WTC11 (cell line): Measurements from ENCODE around the gene CLDND2. TPM values are rescaled to one million over a fixed set of nuclear protein-coding genes. Genes with fewer than 3 reads are reported as not detected.

ENCODE experiments used
- ATAC-seq: fragments of 200-7000 bp; cut with Tn5 transposase; 2 replicates; pipeline ENCODE4 v1.10.0; 2021; ENCODE audit warnings: mild to moderate bottlenecking, moderate library complexity
- CTCF ChIA-PET: fragments of 300-600 bp; sonication (Branson Sonifier 250); formaldehyde crosslinking; loops from one replicate; lab custom pipeline; 2021; ENCODE audit warnings: antibody characterized with exemption; lab: Charles Lee
- POLR2A ChIA-PET: fragments of 350-600 bp; sonication (Branson Sonifier 250); formaldehyde crosslinking; loops from one replicate; lab custom pipeline; 2021; ENCODE audit warnings: antibody characterized with exemption; lab: Charles Lee
- DNase-seq: peaks from one replicate; pipeline ENCODE4 v3.0.0; 2021; ENCODE audit warnings: low spot score
- H3K27ac Mint-ChIP-seq: 2 replicates; pipeline ENCODE4 v1.8.0; 2021; ENCODE audit warnings: mixed read lengths
- H3K27me3 Mint-ChIP-seq: 2 replicates; pipeline ENCODE4 v1.8.0; 2021; ENCODE audit warnings: low read depth, mild to moderate bottlenecking, moderate library complexity, mixed read lengths
- H3K36me3 Mint-ChIP-seq: 2 replicates; pipeline ENCODE4 v1.8.0; 2021; ENCODE audit warnings: mixed read lengths
- H3K4me1 Mint-ChIP-seq: 2 replicates; pipeline ENCODE4 v1.8.0; 2022; ENCODE audit warnings: mixed read lengths
- H3K4me3 Mint-ChIP-seq: 2 replicates; pipeline ENCODE4 v1.8.0; 2021; ENCODE audit warnings: mild to moderate bottlenecking, moderate library complexity, mixed read lengths
- H3K9me3 Mint-ChIP-seq: 2 replicates; pipeline ENCODE4 v1.8.0; 2021; ENCODE audit warnings: mixed read lengths
- MXD4 ChIP-seq: fragments of 250-450 bp; sonication (Bioruptor Pico); IDR thresholded peaks from 2 replicates; pipeline ENCODE4 v1.8.0; 2021; ENCODE audit warnings: mild to moderate bottlenecking, moderate library complexity, borderline replicate concordance
- NFE2L1 ChIP-seq: sonication (generic); formaldehyde crosslinking; IDR thresholded peaks from 2 replicates; pipeline ENCODE4 v1.8.1; 2023; ENCODE audit warnings: missing genetic modification reagents
- NFYB ChIP-seq: sonication (generic); formaldehyde crosslinking; conservative IDR thresholded peaks from 2 replicates; pipeline ENCODE4 v1.8.0; 2022; ENCODE audit warnings: low read depth, missing genetic modification reagents
- RELA ChIP-seq: sonication (generic); formaldehyde crosslinking; IDR thresholded peaks from 2 replicates; pipeline ENCODE4 v1.8.1; 2022; ENCODE audit warnings: missing genetic modification reagents, mild to moderate bottlenecking, borderline replicate concordance
- SMAD4 ChIP-seq: sonication (generic); formaldehyde crosslinking; IDR thresholded peaks from 2 replicates; pipeline ENCODE4 v1.8.0; 2022; ENCODE audit warnings: mild to moderate bottlenecking, missing genetic modification reagents
- ZNF396 ChIP-seq: fragments of 250-450 bp; sonication (Bioruptor Pico); IDR thresholded peaks from 2 replicates; pipeline ENCODE4 v1.8.0; 2021; ENCODE audit warnings: mild to moderate bottlenecking, moderate library complexity, borderline replicate concordance
- ZNF671 ChIP-seq: fragments of 250-450 bp; sonication (Bioruptor Pico); IDR thresholded peaks from 2 replicates; pipeline ENCODE4 v1.8.0; 2021; ENCODE audit warnings: mild to moderate bottlenecking
- total RNA-seq: library from RNA; stranded (reverse); gene quantifications from 3 replicates; pipeline ENCODE4 v1.2.3, GENCODE V29; 2021
- TF ChIP-seq, protein P1 (sequence below): fragments of 250-450 bp; sonication (Bioruptor Pico); IDR thresholded peaks from 2 replicates; pipeline ENCODE4 v1.9.0; 2021; ENCODE audit warnings: moderate library complexity, mild to moderate bottlenecking, inconsistent platforms, borderline replicate concordance
- TF ChIP-seq, protein P2 (sequence below): sonication (generic); formaldehyde crosslinking; IDR thresholded peaks from 2 replicates; pipeline ENCODE4 v1.8.0; 2022; ENCODE audit warnings: mild to moderate bottlenecking, missing genetic modification reagents
- TF ChIP-seq, protein P3 (sequence below): sonication (generic); formaldehyde crosslinking; conservative IDR thresholded peaks from 2 replicates; pipeline ENCODE4 v1.8.1; 2023; ENCODE audit warnings: mild to moderate bottlenecking, low read depth, missing genetic modification reagents, moderate library complexity
- TF ChIP-seq, protein P4 (sequence below): fragments of 250-450 bp; sonication (Bioruptor Pico); IDR thresholded peaks from 2 replicates; pipeline ENCODE4 v1.9.0; 2021; ENCODE audit warnings: mild to moderate bottlenecking
- TF ChIP-seq, protein P5 (sequence below): fragments of 250-450 bp; sonication (Bioruptor Pico); conservative IDR thresholded peaks from 2 replicates; pipeline ENCODE4 v1.9.0; 2021; ENCODE audit warnings: mild to moderate bottlenecking
- TF ChIP-seq, protein P6 (sequence below): sonication (generic); formaldehyde crosslinking; IDR thresholded peaks from 2 replicates; pipeline ENCODE4 v1.8.0; 2023; ENCODE audit warnings: mild to moderate bottlenecking, missing genetic modification reagents

CLDND2 gene
- total RNA-seq, 1 experiment from 2014 or later, result 1.7 TPM

DNA sequence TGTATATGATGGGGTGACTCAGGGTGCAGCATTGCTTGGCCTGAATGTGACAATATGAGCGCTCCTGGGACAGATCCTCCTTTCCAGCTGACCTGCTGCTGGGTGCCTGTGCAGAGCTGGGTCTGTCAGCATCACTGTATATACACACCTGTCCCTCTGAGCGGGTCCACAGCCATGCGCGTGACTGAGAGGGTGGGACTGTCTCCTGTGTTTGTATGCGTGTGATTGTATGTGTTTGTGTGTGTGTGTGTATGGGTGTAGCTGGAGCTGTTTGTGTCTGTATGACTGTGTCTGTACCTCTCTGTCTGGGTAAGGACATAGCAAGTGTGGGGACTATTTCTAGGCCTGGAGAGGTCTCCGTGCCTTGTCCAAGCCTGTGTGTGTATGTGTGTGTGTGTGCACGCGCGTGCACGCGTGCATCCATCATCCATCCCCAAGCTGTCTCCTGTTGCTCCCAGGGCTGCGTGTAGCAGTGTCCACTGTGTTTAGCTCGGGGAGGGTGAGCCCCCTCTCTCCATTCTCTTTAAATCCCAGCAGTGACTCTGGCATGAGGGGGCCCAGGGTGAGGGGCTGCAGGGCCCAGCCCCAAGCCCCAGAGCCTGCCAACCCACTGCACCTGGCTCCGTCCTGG, 49.0 kb downstream of the CLDND2 start:
- Mint-ChIP-seq H3K4me3 (no peak overlapping the region), H3K36me3 (peaks cover 17% of the 10 kb centered on the region), H3K9me3 (peaks cover 5% of the 10 kb centered on the region), H3K27ac (no peak overlapping the region), H3K4me1 (peaks cover 15% of the 10 kb centered on the region), H3K27me3 (peaks cover 12% of the 10 kb centered on the region)
- ChIA-PET POLR2A (no interaction called here), CTCF (no interaction called here)
- no peak for TF ChIP-seq ZNF671 (CRISPR knock-in tag)
- TF ChIP-seq ZNF396, result no peak
- TF ChIP-seq, protein P1, sequence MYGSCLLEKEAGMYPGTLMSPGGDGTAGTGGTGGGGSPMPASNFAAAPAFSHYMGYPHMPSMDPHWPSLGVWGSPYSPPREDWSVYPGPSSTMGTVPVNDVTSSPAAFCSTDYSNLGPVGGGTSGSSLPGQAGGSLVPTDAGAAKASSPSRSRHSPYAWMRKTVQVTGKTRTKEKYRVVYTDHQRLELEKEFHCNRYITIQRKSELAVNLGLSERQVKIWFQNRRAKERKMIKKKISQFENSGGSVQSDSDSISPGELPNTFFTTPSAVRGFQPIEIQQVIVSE (CRISPR knock-in tag), result no peak
- TF ChIP-seq RELA, result no peak
- TF ChIP-seq, protein P2, sequence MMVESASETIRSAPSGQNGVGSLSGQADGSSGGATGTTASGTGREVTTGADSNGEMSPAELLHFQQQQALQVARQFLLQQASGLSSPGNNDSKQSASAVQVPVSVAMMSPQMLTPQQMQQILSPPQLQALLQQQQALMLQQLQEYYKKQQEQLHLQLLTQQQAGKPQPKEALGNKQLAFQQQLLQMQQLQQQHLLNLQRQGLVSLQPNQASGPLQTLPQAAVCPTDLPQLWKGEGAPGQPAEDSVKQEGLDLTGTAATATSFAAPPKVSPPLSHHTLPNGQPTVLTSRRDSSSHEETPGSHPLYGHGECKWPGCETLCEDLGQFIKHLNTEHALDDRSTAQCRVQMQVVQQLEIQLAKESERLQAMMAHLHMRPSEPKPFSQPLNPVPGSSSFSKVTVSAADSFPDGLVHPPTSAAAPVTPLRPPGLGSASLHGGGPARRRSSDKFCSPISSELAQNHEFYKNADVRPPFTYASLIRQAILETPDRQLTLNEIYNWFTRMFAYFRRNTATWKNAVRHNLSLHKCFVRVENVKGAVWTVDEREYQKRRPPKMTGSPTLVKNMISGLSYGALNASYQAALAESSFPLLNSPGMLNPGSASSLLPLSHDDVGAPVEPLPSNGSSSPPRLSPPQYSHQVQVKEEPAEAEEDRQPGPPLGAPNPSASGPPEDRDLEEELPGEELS (CRISPR knock-in tag), result no peak
- no peak for TF ChIP-seq MXD4 (CRISPR knock-in tag)
- TF ChIP-seq NFYB, result no peak
- TF ChIP-seq SMAD4 (CRISPR knock-in tag), result no peak
- TF ChIP-seq, protein P3, sequence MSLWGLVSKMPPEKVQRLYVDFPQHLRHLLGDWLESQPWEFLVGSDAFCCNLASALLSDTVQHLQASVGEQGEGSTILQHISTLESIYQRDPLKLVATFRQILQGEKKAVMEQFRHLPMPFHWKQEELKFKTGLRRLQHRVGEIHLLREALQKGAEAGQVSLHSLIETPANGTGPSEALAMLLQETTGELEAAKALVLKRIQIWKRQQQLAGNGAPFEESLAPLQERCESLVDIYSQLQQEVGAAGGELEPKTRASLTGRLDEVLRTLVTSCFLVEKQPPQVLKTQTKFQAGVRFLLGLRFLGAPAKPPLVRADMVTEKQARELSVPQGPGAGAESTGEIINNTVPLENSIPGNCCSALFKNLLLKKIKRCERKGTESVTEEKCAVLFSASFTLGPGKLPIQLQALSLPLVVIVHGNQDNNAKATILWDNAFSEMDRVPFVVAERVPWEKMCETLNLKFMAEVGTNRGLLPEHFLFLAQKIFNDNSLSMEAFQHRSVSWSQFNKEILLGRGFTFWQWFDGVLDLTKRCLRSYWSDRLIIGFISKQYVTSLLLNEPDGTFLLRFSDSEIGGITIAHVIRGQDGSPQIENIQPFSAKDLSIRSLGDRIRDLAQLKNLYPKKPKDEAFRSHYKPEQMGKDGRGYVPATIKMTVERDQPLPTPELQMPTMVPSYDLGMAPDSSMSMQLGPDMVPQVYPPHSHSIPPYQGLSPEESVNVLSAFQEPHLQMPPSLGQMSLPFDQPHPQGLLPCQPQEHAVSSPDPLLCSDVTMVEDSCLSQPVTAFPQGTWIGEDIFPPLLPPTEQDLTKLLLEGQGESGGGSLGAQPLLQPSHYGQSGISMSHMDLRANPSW (CRISPR knock-in tag), result no peak
- TF ChIP-seq, protein P4, sequence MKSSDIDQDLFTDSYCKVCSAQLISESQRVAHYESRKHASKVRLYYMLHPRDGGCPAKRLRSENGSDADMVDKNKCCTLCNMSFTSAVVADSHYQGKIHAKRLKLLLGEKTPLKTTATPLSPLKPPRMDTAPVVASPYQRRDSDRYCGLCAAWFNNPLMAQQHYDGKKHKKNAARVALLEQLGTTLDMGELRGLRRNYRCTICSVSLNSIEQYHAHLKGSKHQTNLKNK (CRISPR knock-in tag), result no peak
- TF ChIP-seq, protein P5, sequence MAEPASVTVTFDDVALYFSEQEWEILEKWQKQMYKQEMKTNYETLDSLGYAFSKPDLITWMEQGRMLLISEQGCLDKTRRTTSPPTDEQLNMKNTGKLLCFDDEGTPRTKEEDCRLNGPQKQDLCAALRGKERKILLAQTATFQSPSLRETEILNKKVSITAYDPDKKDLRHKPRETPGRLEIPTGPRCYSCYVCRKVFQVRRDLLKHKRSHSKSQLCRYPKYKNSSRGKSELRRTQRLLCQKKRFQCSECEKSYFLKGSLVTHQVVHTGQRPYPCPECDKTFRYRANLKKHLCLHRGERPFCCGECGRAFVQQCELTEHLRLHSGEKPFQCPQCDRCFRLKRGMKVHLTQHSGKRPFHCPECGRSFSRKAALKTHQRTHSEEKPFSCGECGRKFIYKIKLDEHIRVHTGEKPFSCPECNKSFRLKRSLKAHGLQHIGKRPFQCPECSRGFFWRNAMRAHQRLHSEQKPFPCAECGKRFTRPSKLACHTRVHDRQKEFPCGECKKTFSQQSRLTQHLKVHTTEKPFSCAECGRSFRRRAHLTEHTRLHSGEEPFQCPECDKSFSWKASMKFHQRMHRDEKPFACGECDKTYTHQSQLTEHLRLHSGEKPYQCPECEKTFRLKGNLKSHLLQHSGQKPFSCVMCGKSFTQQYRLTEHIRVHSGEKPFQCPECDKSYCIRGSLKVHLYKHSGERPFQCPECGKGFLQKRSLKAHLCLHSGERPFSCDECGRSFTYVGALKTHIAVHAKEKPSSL, result no peak
- TF ChIP-seq, protein P6, sequence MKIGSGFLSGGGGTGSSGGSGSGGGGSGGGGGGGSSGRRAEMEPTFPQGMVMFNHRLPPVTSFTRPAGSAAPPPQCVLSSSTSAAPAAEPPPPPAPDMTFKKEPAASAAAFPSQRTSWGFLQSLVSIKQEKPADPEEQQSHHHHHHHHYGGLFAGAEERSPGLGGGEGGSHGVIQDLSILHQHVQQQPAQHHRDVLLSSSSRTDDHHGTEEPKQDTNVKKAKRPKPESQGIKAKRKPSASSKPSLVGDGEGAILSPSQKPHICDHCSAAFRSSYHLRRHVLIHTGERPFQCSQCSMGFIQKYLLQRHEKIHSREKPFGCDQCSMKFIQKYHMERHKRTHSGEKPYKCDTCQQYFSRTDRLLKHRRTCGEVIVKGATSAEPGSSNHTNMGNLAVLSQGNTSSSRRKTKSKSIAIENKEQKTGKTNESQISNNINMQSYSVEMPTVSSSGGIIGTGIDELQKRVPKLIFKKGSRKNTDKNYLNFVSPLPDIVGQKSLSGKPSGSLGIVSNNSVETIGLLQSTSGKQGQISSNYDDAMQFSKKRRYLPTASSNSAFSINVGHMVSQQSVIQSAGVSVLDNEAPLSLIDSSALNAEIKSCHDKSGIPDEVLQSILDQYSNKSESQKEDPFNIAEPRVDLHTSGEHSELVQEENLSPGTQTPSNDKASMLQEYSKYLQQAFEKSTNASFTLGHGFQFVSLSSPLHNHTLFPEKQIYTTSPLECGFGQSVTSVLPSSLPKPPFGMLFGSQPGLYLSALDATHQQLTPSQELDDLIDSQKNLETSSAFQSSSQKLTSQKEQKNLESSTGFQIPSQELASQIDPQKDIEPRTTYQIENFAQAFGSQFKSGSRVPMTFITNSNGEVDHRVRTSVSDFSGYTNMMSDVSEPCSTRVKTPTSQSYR (CRISPR knock-in tag), result no peak
- TF ChIP-seq NFE2L1 (CRISPR knock-in tag), result no peak
- no peak for DNase-seq
- no peak for ATAC-seq
